ENCODE results near the gene RANBP17.

Gene RANBP17

GRCh38 chr5:170846846-170847245 is 15.0 kb upstream of the RANBP17 start:
- Histone ChIP-seq H3K27me3 (replicated peaks; ENCODE audit: insufficient read depth, low read length) (no peaks in the 10 kb centered on the region), H3K36me3 (replicated peaks; ENCODE audit: insufficient read depth, low read length) (no peaks in the 10 kb centered on the region), H3K9me2 (replicated peaks; ENCODE audit: insufficient read depth, low read length) (no peaks in the 10 kb centered on the region), H3K27ac (ENCODE audit: low read length) (no peak overlapping the region), H3K4me1 (ENCODE audit: low read length) (peaks cover 21% of the 10 kb centered on the region), H3F3A (ENCODE audit: insufficient read depth, low read length) (peaks cover 18% of the 10 kb centered on the region), H3K9me3 (replicated peaks; ENCODE audit: insufficient read depth, low read length) (no peaks in the 10 kb centered on the region), H2AFZ (ENCODE audit: low read length) (no peak overlapping the region), H3K9ac (ENCODE audit: low read length) (no peak overlapping the region), H3K4me2 (ENCODE audit: low read depth, low read length) (no peak overlapping the region), H4K20me1 (ENCODE audit: insufficient read depth, low read length) (no peaks in the 10 kb centered on the region), H3K79me2 (ENCODE audit: low read length) (no peaks in the 10 kb centered on the region), H3K4me3 (ENCODE audit: low read length) (no peak overlapping the region)
- DNase-seq = no peak
- TF ChIP-seq EZH2 (optimal IDR thresholded peaks at IDR 0.05; ENCODE audit: low read depth, low read length) (no peak), EZH2phosphoT487 (IDR thresholded peaks at IDR 0.05; ENCODE audit: low read length) (no peak), CTCF (IDR thresholded peaks at IDR 0.05; ENCODE audit: low read length) (no peak)

- Histone ChIP-seq H3K79me2 (ENCODE audit: low read length) (no peaks in the 10 kb centered on the region), H3K27ac (ENCODE audit: low read length) (no peak overlapping the region), H3K27me3 (replicated peaks; ENCODE audit: insufficient read depth, low read length) (no peaks in the 10 kb centered on the region), H2AFZ (ENCODE audit: low read length) (no peak overlapping the region), H3K9me2 (replicated peaks; ENCODE audit: insufficient read depth, low read length) (no peaks in the 10 kb centered on the region), H3K9me3 (replicated peaks; ENCODE audit: insufficient read depth, low read length) (no peaks in the 10 kb centered on the region), H3K4me3 (ENCODE audit: low read length) (no peak overlapping the region), H3K4me2 (ENCODE audit: low read depth, low read length) (no peak overlapping the region), H3K36me3 (replicated peaks; ENCODE audit: insufficient read depth, low read length) (no peaks in the 10 kb centered on the region), H3F3A (ENCODE audit: insufficient read depth, low read length) (peaks cover 18% of the 10 kb centered on the region), H3K9ac (ENCODE audit: low read length) (no peak overlapping the region), H4K20me1 (ENCODE audit: insufficient read depth, low read length) (no peaks in the 10 kb centered on the region), H3K4me1 (ENCODE audit: low read length) (peaks cover 21% of the 10 kb centered on the region)
- TF ChIP-seq CTCF (IDR thresholded peaks at IDR 0.05; ENCODE audit: low read length) (no peak), EZH2phosphoT487 (IDR thresholded peaks at IDR 0.05; ENCODE audit: low read length) (no peak), EZH2 (optimal IDR thresholded peaks at IDR 0.05; ENCODE audit: low read depth, low read length) (no peak)
- no peak for DNase-seq
These were observed 13.8 kb upstream of the RANBP17 start for GRCh38 chr5:170848033-170848432.

GRCh38 chr5:170849374-170849773 is 12.4 kb upstream of the RANBP17 start:
- peaks cover 13% of the 10 kb centered on the region for H3K4me1 ChIP-seq (ENCODE audit: low read length)
- no peak overlapping the region for H3K27ac ChIP-seq (ENCODE audit: low read length)
- no peaks in the 10 kb centered on the region for H3K36me3 ChIP-seq (replicated peaks; ENCODE audit: insufficient read depth, low read length)
- H3K4me2 ChIP-seq (ENCODE audit: low read depth, low read length) = no peak overlapping the region
- no peak overlapping the region for H2AFZ ChIP-seq (ENCODE audit: low read length)
- no peaks in the 10 kb centered on the region for H3K27me3 ChIP-seq (replicated peaks; ENCODE audit: insufficient read depth, low read length)
- no peak overlapping the region for H3K4me3 ChIP-seq (ENCODE audit: low read length)
- no peaks in the 10 kb centered on the region for H3K9me2 ChIP-seq (replicated peaks; ENCODE audit: insufficient read depth, low read length)
- no peak for TF ChIP-seq EZH2 (optimal IDR thresholded peaks at IDR 0.05; ENCODE audit: low read depth, low read length)
- TF ChIP-seq CTCF (IDR thresholded peaks at IDR 0.05; ENCODE audit: low read length) = no peak
- no peak for TF ChIP-seq EZH2phosphoT487 (IDR thresholded peaks at IDR 0.05; ENCODE audit: low read length)
- DNase-seq = no peak
- no peaks in the 10 kb centered on the region for H3K9me3 ChIP-seq (replicated peaks; ENCODE audit: insufficient read depth, low read length)
- H3K79me2 ChIP-seq (ENCODE audit: low read length) = no peaks in the 10 kb centered on the region
- peaks cover 10% of the 10 kb centered on the region for H3F3A ChIP-seq (ENCODE audit: insufficient read depth, low read length)
- no peaks in the 10 kb centered on the region for H4K20me1 ChIP-seq (ENCODE audit: insufficient read depth, low read length)
- H3K9ac ChIP-seq (ENCODE audit: low read length) = no peak overlapping the region

Data from MM.1S (cell line).